GM19023 (cell line): Measurements from ENCODE around the gene LCE1A.

Experiments
- ATAC-seq: cut with Tn5 transposase; IDR thresholded peaks from one replicate; pipeline ENCODE4 v1.9.1; 2021; ENCODE audit warnings: mild to moderate bottlenecking, moderate library complexity; ENCODE audit not compliant: unreplicated experiment

Gene LCE1A

DNA sequence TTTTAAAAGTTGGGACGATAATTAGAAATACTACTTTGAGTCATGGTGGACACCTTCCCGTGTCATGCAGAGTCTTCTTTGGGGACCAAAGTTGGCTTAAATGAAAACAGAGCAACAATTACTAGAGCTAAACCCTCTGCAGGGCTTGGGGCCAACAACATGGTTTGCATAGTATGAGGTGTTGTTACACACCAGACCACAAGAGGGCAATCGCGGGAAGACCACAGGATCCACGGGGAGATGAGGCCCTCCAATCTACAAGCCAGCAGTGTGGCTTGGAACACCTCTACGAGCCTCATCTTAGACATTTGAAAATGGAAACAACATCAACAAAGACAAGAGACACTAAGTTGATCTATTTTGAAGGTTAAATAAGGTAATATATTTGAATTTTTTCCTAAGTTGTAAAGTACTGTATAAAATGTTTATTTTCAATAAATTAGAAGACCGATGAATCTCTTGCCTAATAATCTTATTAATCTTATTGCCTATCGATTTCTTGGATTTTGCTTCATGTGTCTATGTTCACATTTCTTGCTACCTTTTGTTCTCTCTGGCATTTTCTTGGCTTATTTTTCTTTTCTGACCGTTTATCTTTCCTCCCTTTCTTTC lies 42.6 kb downstream of the LCE1A start:
- no peak for ATAC-seq

GRCh38 chr1:152870831-152871730 lies 43.8 kb downstream of the LCE1A start:
- no peak for ATAC-seq

DNA sequence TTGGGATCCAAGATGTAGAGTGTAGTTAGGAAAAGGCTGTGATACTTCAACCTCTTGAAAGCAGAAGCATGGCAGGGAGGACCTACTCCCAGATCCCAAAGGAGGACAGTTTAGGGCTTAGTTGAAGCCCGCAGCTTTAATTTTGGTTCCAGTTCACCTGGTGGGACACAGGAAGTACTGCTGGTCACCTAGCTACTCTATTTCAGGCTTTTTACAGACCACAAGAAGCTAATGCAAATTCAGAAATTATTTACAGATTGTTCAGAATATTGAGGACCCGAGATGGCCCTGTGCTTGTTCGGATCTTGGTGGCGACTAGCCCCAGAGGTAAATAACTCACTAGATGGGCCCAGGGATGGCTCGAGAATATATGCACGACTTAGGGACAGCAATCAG lies 44.5 kb downstream of the LCE1A start:
- ATAC-seq, result no peak

DNA sequence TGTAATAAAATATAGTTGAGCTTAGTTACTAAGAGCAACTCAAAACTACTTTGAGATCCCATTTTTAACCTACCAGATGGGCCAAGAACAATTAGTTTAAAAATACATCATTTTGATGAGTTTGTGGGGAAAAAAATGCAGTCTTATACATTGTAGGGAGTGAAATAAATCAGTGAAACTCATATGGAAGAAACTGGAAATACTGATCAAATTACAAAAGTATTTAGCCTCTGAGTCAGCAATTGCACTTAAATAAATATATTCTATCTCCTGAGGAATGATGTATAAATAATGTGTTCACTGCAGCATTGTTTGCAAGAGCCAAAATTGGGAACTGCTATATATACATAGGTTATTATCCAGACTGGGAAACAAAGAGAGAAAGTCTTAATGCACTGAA lies 46.2 kb downstream of the LCE1A start:
- no peak for ATAC-seq

DNA sequence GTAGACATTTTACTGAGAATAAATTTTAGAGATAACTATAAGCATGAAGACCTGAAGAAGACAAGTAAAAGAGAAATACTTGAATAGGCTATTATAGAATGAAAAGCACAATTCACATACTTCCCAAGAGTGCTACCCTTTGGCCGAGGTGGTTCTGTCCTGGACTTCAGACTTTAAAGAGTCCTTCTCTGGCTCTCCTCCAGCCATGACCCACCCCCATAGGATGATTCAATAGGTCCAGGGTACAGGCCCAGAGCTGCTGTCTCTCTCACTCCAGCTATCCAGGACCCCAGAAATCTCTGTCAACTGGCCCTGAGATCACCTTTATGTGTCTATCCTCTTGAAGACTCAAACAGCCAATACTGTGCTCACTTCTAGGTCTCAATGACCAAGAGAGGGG lies 49.6 kb downstream of the LCE1A start:
- no peak for ATAC-seq
